ENCODE results near the gene MYO1B.

DNA sequence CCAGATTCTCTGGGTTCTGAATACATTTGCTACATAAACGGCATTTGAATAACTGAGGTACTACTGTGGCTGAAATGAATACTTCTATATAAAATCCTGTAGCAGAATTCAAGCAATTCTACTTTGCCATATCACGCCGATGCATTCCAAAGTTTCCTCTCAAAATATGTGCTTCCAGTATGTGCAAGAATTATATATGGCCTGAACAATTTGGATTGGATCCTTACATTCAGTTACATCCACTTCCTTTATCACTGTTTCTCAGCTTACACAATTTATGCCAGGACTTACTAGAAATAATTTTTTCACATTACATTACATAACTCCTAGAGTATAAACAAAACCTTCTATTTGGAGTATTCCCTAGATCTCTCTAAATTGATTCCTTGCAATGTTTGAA is 48.1 kb upstream of the MYO1B start:
- TF ChIP-seq, protein P1, sequence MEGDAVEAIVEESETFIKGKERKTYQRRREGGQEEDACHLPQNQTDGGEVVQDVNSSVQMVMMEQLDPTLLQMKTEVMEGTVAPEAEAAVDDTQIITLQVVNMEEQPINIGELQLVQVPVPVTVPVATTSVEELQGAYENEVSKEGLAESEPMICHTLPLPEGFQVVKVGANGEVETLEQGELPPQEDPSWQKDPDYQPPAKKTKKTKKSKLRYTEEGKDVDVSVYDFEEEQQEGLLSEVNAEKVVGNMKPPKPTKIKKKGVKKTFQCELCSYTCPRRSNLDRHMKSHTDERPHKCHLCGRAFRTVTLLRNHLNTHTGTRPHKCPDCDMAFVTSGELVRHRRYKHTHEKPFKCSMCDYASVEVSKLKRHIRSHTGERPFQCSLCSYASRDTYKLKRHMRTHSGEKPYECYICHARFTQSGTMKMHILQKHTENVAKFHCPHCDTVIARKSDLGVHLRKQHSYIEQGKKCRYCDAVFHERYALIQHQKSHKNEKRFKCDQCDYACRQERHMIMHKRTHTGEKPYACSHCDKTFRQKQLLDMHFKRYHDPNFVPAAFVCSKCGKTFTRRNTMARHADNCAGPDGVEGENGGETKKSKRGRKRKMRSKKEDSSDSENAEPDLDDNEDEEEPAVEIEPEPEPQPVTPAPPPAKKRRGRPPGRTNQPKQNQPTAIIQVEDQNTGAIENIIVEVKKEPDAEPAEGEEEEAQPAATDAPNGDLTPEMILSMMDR (conservative IDR thresholded peaks at IDR 0.05 in 1 of 2, IDR thresholded peaks at IDR 0.05 in 1 of 2; ENCODE audit: extremely low read depth in 1 of 2, insufficient read depth in 1 of 2, low read depth in 1 of 2, low read length in 2 of 2): no peak
- TF ChIP-seq EZH2 (IDR thresholded peaks at IDR 0.05; ENCODE audit: borderline replicate concordance, low read length): no peak
